Fibroblast of upper back skin (primary cell): Measurements from ENCODE around the gene ZP1.

ENCODE experiments used
- DNase-seq: peaks from one replicate; pipeline ENCODE4 v3.0.0-alpha.2; 2013

Gene ZP1

DNA sequence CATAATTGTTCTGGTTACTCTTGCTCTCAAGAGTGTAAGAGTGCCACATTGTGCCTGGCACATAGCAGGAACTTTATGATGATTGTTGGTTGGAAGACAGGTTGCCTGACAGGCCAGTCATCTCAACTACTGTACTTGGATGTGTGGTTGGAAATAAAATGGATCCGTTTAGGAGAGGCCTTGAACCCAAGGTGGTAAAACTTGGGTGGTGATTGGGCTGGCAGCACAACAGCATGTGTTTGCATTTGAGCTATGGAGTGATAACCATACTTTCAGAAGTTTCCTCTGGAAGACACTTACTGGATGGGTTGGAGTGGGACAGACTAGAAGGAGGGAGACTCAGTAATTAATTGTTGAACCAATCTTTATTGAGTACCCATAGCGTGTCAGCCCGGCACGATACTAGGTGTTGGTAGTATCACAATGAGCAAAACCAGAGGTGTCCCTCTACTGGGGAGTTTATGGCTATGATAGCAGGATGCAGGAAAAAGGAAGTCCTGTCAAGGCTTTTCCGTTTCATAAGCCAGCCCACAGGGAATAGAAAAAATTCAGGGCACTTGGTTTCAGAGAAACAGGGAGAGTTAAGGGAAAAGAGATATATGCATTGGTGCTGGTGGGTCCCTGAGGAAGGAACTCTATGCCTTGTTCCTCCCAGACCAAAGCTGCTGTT is 43.5 kb downstream of the ZP1 start:
- DNase-seq = no peak

DNA sequence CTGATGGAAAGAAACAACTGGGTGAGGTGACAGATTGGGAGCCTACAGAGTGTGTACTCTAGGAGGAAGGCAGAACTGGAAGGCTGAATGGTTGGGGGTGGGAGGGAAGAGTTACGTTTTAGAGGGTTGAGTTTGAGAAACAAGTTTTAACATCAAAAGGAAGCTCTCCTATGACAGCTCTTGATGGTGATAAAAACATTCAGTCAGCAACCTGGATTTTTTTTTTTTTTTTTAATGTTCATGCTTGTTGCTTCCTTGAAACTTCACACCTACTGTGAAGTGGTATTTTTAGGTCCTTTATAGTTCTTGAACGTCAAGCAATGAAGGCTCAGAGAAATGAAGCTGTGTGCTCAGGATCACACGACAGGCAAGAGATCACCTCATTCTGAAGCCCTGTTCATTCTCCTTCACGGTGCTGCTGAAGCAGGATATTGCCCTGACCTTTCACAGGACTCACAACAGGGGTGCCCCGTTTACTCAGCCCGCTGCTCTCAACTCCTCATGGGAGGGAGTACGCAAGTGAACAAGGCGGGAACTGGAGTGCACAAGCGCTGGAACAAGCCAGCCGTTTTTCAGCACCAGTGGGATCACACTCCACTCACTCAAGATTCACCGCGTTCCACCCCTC is 45.0 kb downstream of the ZP1 start:
- no peak for DNase-seq

DNA sequence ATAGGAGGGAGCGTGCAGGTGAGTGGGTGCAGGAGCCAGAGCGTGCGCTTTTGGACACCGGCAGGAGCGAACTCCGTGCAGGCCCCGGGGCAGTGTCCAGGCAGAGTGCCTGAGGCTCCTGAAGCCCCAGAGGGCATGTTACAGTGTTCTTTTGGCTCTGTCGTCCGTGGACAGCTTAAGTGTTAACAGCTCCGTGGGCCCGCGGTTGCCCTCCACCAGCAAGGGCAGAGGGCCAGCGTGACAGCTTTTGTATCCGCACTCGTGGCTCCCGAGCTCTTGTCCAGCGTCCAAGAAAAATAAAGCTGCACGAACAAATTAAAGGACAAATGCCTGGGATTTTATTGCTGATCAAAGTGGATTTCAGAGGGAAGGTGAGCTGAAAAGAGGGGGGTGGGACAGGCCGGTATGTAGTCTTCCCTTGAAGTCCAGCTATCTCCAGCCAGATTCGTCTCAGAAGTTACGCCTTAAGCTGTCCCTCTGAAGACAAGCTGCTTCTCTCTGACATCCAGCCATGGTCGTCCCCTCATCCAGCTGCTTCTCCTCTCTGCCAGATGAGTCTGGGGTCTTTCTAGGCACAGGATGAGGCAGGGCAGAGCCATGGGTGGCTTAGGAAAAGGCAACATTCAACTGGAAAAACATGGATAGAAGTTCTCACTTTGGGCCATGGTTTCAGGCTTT is 45.6 kb downstream of the ZP1 start:
- no peak for DNase-seq

DNA sequence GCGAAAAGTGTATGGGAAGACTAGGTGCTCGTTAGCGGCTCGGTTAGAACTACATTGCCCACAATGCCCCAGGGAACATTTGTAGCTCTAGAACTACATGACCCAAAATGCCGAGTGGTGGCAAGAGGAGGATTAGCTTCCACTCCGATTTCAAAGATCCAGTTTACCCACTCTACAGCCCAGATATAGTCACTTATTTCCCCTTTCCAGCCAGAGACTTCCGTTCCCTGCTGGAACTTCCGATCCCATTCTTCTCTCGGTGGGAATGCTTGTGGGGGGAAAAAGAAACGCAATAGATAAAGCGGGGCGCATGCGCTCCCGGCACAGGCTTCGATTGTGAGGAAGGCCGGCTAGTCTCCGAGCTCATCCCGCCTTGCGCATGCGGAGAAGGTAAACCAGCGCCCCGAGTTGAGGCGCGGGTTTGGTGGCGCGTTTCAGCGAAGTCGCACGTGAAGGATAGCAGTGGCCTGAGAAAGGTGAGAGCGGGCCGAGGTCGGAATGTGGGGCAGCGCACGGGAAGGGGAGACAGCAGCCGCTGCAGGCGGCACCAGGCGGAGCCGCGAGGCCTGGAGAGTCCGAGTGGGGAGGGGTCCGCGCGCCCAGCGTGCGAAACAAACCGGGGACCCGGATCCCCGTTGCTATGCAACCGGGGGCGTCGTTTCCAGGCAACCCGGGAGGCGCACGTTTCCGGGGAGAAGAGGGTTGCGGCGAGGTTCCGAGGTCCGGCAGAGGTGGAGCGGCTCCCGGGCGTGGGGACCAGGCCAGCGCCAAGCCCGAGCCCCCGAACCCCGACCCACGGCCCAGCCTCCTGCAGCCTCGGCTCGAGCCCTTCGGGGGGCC is 46.7 kb downstream of the ZP1 start, which contains the start of gene TMEM109:
TMEM109 (plus strand) TSS at position 366 of the 840 bp plus-strand sequence. CDS start 5,536 bp downstream, outside the sequence.
- DNase-seq = peak; percentile 88

DNA sequence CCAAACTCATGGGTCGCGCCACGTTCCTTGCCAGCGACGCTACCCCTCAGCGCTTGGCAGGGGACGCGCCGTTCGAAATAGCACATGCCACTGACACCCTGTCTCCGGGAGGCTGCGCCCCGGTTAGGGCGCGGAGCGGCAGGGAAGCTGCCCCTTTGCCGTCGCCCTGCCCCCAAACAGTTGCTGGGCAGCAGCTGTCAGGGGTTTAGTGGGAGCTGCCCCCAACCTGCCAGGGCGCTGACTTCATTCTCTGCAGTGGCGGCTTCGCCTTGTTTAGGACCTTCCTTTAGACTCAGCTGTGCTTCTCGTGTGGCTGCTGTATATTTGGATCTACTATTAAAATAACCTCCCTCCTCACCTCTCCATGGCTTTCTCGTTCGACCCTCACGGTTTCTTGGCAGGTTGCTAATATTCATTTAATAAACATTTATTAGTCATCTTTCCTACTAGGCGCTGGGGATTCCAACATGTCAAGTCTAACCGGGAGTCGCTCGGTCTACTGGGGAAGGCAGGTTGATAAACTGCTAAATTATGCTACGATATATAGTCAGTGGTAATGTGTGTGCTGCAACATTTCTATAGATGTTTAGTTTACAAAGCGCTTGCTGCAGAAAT is 47.4 kb downstream of the ZP1 start:
- DNase-seq = no peak

DNA sequence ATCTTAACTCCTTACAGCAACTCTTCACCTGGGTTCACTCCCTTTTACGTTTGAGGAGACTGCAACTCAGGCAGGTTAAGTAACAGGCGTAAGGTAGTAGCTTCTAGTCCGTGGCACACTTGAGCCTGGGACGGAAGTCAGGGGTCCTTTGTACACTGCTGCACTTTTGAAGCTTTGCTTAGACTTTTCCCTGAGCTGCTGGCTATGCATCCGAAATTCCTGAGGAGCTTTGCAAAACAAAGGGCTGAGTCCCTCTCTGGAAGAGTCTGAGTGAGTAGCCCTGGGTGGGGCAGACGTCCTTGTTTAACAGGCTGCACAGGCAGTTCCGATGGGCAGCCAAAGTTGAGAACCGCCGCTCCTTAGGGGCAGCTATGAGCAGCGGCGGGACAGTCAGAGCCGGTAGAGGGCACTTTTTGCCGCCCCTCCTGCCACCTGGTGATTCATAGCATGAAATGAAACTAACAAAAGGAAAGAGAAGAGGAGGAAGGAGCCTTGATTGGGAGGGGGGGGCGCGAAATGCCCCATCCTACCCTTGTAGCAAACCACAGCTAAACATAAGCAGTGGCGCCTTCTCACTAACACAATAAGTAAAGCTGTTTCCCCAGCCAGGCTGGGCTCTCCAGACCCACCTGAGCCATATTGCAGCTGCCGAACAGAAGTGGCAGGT is 48.0 kb downstream of the ZP1 start:
- peak; percentile 43 for DNase-seq

DNA sequence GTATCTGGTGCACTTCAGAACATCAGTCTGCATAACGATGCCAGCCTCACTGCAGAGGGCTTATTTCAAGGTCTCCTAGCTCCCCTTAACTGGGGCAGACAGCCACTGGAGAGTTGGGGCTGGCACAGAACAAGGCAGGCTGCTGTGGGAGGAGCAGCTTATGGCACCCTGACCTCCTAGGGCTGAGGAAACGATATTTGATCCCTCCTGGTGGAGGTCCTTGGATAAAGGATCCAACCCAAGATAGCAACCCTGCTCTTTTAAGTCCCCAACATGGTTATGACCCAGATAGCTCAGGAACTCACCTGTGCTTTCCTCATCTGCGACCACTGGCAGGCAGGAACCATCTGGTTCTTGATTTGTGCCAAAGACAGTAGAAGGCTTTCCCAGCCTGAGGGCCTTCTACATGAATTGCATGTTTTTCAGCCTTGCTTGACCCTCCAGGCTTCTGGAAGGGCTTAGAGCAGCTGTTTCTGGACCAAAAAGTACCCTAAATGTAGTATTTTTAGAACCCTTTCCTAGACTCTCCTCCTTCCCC is 49.4 kb downstream of the ZP1 start:
- no peak for DNase-seq

DNA sequence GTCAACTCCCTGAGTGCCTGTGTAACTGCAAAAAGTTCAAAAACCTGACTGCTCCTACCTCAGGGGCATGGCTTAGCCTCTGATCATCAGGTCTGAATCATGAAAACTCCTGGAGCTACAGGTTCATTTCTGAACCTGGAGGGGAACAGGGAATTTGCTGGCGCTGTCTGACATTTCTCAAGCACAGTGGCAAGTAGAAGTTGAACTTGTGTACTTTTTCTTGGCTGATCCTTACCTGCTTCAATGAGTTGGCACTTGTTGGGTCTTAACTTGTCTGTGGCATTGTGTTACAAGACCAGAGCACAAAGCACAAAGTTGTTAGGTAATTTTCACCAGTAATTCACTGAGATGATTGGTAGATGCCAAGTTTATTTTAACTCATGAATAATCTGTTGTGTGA is 49.9 kb downstream of the ZP1 start:
- DNase-seq = no peak

DNA sequence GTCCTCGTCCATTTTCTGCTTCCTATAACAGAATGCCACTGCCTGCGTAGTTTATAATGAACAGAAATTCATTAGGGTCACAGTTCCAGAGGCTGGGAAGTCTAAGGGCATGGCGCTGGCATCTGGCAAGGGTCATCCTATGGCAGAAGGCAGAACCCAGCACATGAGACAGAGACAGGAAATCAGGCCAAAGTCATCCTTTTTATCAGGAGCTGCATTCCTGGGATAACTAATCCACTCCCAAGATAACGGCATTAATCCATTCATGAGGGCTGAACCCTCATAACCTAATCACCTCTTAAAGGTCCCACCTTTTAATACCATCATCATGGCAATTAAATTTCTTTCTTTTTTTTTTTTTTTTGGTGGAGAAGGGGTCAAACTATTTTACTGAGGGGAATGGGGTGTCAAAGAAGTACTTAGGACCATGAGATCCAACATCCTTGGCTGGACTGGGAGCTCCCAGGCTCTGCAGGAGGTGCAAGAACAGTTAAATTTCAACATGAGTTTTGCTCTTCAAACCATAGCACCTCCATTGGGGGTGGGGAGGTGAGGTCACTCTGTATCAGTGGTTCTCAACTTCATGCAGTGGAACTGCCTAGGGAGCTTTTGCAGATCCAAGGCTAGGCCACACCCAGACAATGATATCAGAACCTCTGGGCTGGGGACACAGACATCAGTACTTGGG is 51.1 kb downstream of the ZP1 start:
- no peak for DNase-seq

DNA sequence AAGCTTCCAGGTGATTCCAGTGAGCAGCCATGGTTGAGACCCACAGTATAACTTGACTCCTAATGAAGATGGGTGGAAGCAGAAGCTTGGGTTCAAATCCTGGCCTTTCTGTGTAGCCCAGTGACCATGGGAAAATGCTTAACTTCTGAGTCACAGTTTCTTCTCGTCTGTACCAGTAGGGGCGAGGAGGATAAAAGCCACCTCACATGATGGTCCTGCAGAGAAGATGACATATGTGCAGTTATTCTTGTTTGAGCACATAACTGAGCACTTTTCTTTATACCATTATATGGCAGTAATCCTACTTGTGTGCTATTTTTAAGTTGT is 51.6 kb downstream of the ZP1 start:
- DNase-seq = no peak

DNA sequence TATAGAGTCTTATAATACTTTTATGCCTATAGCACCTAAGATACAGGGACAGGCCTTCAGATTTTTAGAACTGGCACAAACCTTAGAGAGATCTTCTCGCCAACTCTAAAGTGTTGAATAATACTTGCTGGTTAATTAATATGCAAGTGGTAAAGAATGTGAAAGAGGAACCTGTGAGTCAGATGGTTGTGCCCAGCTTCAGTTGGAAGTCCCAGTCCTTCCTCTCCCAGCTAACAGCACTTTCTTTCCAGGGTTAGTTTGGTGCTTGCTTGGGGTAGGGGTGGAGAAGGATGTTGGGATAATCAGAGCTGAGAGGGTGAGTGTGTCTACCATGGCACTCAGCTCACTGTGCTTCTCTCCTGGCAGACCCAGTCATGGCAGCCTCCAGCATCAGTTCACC is 52.0 kb downstream of the ZP1 start:
- DNase-seq = no peak

DNA sequence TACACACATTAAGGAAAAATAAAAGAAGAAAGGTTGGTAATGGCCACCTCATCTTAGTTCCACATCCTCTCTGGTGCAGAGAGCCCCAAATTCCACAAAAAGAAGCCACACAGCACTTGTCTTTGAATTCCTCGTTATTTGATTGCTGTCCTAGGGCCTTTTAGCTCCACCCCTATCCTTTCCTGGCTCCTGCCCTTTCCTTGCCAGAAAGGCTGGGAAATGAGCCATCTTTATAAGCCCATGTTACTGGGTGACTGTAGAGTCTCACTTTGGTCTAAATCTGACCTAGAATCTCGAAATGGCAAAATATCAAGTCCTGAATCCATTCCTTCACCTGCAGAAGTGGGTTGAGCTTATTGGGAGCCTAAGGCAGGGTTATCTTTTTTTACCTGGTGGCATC is 52.6 kb downstream of the ZP1 start:
- DNase-seq = no peak

DNA sequence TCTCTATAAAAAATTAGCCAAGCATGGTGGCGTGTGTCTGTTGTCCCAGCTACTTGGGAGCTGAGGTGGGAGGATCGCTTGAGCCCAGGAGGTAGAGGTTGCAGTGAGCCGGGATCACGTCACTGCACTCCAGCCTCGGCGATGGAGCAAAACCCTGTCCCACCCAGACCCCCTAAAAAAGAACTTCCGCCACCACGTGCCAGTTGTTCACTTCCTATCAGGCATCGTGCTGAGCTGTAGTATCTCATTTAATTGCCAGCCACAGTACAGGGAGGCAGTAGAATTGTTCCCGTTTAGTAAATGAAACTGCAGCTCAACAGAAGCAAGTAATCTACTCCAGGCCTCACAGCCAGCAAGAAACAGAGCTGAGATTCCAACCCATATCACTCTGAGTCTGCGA is 53.9 kb downstream of the ZP1 start:
- DNase-seq = no peak

DNA sequence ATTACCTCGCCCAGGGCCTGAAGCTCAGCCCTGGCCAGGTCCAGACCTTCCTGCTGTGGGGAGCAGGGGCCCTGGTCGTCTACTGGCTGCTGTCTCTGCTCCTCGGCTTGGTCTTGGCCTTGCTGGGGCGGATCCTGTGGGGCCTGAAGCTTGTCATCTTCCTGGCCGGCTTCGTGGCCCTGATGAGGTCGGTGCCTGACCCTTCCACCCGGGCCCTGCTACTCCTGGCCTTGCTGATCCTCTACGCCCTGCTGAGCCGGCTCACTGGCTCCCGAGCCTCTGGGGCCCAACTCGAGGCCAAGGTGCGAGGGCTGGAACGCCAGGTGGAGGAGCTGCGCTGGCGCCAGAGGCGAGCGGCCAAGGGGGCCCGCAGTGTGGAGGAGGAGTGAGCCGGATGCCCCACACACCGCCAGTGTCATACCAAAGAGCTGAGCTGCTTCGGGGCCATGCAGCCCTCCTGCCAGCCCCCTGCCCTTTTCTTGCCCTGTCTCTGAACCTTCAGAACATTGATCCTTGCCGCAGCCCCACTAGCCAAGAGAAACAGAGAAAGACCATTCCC is 54.5 kb downstream of the ZP1 start:
- DNase-seq = no peak

DNA sequence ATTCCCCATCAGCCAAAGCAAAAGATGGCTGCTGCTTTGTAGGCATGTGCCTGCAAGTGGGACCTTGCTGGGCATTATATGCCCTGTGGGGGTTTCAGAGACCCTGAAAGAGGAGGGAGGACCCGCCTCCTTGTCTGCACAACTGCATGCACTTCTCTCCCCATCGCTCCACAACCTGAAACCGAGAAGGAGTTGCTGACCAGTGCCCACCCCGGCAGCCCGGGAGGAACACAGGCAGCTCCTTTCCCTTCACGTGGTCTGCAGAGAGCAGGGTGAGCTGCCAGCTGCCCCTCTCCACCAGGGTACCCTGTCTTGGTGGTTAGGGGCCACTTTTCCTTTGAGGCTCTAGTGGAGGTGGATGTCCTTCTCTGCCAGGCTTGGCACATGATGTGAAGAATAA is 55.6 kb downstream of the ZP1 start:
- DNase-seq = no peak

DNA sequence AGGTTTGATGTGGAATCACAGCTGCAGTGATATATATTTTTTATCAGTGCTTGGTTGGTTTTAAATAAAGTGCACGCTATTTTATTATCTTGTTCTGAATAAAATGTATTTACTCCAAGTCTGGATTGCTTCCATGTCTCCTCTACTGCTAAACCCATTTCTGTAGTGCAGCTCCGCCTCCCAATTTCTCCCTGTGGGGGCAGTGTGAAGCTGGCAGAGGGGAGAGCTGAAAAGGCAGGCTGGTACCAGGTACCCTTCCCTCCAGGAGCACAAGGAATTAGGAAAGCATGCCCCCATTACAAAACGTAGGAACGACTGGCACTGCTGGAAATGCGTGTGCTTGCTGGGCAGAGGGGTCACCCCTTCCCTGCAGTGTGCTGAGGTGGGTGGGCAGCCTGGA is 56.0 kb downstream of the ZP1 start:
- DNase-seq = no peak

DNA sequence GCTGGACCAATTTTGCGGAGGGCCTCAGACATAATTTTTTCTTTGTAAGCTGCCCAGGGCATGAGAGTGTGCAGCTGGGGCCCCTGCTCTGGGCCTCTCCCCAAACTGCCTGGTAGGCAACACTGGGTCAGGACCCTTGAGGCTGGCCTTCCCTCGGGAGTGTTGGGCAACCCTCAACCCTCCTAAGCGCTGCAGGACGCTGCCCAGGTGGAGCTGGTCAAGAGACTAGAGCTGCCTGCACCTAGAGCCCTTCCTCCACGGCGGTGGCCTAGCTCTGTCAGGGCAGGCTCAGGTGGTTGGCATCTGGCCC is 56.4 kb downstream of the ZP1 start:
- no peak for DNase-seq

DNA sequence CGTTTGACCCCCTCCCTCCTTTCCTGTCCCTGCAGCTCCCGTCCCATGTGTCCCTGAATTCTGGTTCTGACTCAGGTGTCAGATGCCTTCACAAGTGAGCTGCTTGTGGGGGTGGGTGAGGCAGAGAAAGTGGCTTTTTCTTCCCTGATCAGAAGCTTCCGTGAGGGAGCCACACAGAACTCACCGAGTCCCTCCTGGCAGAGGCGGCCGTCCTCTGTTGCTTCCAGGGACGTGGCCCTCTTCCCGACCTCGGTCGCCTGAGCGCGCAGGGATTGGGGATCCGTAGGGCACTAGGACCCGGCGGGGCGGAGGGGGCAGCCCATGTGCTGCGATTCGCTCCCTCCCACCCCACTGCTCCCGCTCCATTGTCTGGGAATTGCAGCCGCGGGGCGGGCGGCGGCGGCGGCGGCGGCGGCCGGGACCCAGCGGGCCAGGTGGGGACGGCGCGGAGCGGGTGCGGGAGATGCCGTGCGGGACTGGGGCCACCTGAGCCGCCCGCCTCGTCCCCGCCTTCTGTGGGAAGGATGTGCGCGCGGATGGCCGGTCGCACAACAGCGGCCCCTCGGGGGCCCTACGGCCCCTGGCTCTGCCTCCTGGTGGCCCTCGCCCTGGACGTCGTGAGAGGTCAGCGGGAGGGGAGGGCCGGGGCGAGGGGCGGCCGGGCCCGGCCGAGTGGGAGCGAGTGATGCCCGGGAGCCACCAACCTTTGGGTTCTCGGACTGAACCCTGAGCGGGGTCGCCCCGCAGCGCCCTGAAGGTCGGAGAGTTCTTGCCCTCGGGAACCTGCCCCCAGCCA is 57.0 kb downstream of the ZP1 start, which contains the start of gene TMEM132A:
TMEM132A (plus strand) TSS at position 351 of the 796 bp plus-strand sequence; CDS start at position 525, 174 bp downstream.
- DNase-seq = peak; percentile 64
